RCC 7860 (cell line): Measurements from ENCODE around the gene COX6A1.

Experiments
- DNase-seq: peaks from one replicate; pipeline ENCODE4 v3.0.0-alpha.2; 2015; ENCODE audit warnings: low spot score
- FAIRE-seq: peaks from 2 replicates; lab custom pipeline; 2012; peaks lifted over from hg19 to GRCh38; lab: Jason Lieb, UNC

The COX6A1 gene

GRCh38 chr12:120490325-120490724 is 52.4 kb downstream of the COX6A1 start:
- no peak for FAIRE-seq

More at GRCh38 chr12:120490325-120490724, 52.4 kb downstream of the COX6A1 start:
- DNase-seq, result no peak
